ENCODE measurements around the gene JPH3. TPM values are rescaled to one million over a fixed set of nuclear protein-coding genes. Genes with fewer than 3 reads are reported as not detected.

Gene JPH3
- total and polyA plus RNA-seq, 10 donors, result 0.03 TPM; not detected in 9

DNA sequence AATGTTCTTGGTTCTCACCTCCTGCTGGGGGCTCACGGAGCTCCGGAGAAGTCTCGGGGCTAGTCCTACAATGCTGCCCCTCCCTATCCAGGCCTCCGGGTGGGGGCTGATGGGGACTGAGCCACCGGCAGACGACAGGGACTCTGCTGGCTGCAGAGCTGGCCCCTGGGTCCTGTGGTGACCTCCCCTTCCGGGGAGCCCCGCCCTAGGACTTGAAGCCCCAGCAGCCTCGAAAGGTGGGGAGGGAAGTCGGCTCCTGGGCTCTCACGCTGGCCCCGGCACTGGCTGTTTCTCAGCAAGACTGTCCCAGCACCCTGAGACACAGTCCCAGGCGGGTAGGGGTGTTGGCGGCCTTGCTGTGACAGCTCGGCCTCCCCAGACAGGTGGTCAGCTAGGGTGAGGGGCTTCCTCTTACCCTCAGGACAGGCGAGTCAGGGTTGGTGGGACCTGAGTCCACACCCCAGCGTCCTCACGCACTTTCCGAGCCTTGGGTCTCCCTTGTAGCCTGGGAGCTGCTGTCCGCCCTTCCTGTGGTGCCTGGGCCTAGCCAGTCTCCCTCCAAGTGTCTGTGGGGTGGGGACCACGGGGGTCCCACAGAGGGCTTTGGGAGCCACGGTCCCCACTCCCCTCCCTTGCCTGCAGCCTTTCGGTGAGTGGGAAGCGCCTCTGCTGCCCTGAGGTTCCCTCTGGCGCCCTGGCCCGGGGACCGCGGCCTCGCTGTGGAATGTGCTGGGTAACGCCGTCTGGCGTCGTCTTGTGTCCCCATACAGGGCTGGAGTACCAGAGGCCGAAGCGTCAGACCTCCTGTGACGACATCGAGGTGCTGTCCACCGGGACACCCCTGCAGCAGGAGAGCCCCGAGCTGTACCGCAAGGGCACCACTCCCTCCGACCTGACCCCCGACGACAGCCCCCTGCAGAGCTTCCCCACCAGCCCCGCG, 86.8 kb downstream of the JPH3 start:
- Histone ChIP-seq H3K4me1 (no peaks in the 10 kb centered on the region), H3K9me3 (no peaks in the 10 kb centered on the region), H3K27me3 (replicated peaks in 1 of 7) (peaks cover 0 to 76% (median 18%) of the 10 kb centered on the region in 7 donors), H3K36me3 (no peaks in the 10 kb centered on the region), H3K27ac (no peak overlapping the region), H3K4me3 (no peak overlapping the region)
- WGBS, 5 donors, result 89 to 93% (median 89%) methylated on average over 33 to 45 of the region's 45 CpGs
- no peak for DNase-seq
- TF ChIP-seq POLR2A (IDR thresholded peaks at IDR 0.05) (no peak), POLR2AphosphoS5 (IDR thresholded peaks at IDR 0.05) (no peak)
- TF ChIP-seq, protein P1, sequence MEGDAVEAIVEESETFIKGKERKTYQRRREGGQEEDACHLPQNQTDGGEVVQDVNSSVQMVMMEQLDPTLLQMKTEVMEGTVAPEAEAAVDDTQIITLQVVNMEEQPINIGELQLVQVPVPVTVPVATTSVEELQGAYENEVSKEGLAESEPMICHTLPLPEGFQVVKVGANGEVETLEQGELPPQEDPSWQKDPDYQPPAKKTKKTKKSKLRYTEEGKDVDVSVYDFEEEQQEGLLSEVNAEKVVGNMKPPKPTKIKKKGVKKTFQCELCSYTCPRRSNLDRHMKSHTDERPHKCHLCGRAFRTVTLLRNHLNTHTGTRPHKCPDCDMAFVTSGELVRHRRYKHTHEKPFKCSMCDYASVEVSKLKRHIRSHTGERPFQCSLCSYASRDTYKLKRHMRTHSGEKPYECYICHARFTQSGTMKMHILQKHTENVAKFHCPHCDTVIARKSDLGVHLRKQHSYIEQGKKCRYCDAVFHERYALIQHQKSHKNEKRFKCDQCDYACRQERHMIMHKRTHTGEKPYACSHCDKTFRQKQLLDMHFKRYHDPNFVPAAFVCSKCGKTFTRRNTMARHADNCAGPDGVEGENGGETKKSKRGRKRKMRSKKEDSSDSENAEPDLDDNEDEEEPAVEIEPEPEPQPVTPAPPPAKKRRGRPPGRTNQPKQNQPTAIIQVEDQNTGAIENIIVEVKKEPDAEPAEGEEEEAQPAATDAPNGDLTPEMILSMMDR (IDR thresholded peaks at IDR 0.05 in 8 of 11, conservative IDR thresholded peaks at IDR 0.05 in 3 of 11), result no peak
- intact Hi-C loops (cut with DNase I; ENCODE audit: low total_unique reads), result no loop called here

DNA sequence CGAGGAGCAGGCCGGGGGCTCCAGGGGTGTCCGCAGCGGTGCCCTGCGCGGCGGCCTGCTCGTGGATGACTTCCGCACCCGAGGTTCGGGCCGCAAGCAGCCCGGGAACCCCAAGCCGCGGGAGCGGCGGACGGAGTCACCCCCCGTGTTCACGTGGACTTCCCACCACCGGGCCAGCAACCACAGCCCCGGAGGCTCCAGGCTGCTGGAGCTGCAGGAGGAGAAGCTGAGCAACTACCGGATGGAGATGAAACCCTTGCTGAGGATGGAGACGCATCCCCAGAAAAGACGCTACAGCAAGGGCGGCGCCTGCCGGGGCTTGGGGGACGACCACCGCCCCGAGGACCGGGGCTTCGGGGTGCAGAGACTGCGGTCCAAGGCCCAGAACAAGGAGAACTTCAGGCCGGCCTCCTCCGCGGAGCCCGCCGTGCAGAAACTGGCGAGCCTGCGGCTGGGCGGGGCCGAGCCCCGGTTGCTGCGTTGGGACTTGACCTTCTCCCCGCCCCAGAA, 87.7 kb downstream of the JPH3 start:
- Histone ChIP-seq H3K4me1 (no peaks in the 10 kb centered on the region), H3K4me3 (no peak overlapping the region), H3K9me3 (no peaks in the 10 kb centered on the region), H3K36me3 (peaks cover 0 to 8% (median 0%) of the 10 kb centered on the region in 6 donors), H3K27me3 (replicated peaks in 1 of 7) (peaks cover 0 to 67% (median 16%) of the 10 kb centered on the region in 7 donors), H3K27ac (no peak overlapping the region)
- 86 to 95% (median 92%) methylated on average over 22 to 46 of the region's 46 CpGs for WGBS, 5 donors
- DNase-seq, result no peak
- intact Hi-C loops (cut with DNase I; ENCODE audit: low total_unique reads), result no loop called here
- no peak for TF ChIP-seq POLR2AphosphoS5 (IDR thresholded peaks at IDR 0.05)
- TF ChIP-seq, protein P1 (IDR thresholded peaks at IDR 0.05 in 8 of 11, conservative IDR thresholded peaks at IDR 0.05 in 3 of 11), result no peak
- TF ChIP-seq POLR2A (IDR thresholded peaks at IDR 0.05), result no peak

DNA sequence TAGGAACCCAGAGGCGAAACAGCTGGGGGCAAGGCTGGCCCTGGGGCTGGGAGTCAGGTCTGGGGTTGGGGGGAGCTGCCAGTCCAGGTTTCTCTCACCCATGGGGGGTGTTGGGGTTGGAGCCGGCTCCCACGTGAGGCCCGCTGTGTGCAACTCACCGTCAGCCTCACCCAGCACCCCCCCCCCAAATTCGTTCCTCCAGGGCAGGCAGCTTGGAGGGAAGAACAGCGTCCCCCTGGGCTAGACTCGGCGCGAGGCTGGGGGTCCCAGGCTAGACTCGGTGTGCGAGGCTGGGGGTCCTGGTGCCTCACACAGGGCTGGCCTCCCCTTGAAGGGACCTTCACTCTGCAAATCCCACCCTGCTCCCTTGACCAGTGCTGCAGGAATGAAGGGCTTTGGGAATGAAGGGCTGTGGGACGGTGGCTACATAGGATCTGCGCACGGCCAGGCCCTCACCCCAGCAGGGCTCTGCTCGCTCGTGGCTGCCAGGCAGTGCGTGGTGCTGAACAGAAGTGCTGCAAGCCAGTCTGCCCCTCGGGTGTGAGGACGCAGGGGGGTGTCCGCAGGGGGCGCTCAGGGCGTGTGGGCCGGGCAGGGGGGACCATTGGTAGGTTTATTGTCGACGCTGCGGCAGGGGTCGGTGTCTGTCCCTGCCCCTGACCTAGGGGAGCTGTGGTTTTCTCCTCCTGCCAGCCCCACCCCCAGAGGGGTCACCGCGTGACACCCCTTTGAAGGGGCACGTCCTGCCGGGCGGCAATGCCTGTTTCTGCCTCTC, 88.8 kb downstream of the JPH3 start:
- Histone ChIP-seq H3K4me1 (no peaks in the 10 kb centered on the region), H3K9me3 (no peaks in the 10 kb centered on the region), H3K27me3 (replicated peaks in 1 of 7) (peaks cover 0 to 56% (median 11%) of the 10 kb centered on the region in 7 donors), H3K36me3 (peaks cover 0 to 19% (median 8%) of the 10 kb centered on the region in 6 donors), H3K4me3 (no peak overlapping the region), H3K27ac (no peak overlapping the region)
- DNase-seq, result no peak
- WGBS, 5 donors, result 51 to 64% (median 63%) methylated on average over 20 to 33 of the region's 33 CpGs
- TF ChIP-seq, protein P1 (IDR thresholded peaks at IDR 0.05 in 8 of 11, conservative IDR thresholded peaks at IDR 0.05 in 3 of 11), result no peak
- TF ChIP-seq POLR2AphosphoS5 (IDR thresholded peaks at IDR 0.05) (no peak), POLR2A (IDR thresholded peaks at IDR 0.05) (no peak)
- intact Hi-C loops (cut with DNase I; ENCODE audit: low total_unique reads), result no loop called here
